ENCODE data around the gene DCLK3.

DCLK3 gene

GRCh38 chr3:36663666-36664291 lies 100.6 kb downstream of the DCLK3 start:
- DNase-seq: no peak

- DNase-seq: no peak
Observed at GRCh38 chr3:36662626-36663025, 101.7 kb downstream of the DCLK3 start.

Data from eye (tissue), 1 donor.